Neural progenitor cell (in vitro differentiated cells): ENCODE measurements around the gene CPLX3.

ENCODE experiments used
- EZH2 ChIP-seq: fragments of 200-600 bp; sonication (generic); IDR thresholded peaks from 2 replicates; pipeline ENCODE4 v1.6.1; 2017; ENCODE audit warnings: antibody characterized with exemption, mild to moderate bottlenecking, moderate library complexity
- EZH2phosphoT487 ChIP-seq: fragments of 200-600 bp; sonication (generic); IDR thresholded peaks from 2 replicates; pipeline ENCODE4 v1.6.1; 2017; ENCODE audit warnings: antibody characterized with exemption
- TF ChIP-seq, protein P1 (sequence below): fragments of 200-600 bp; sonication (generic); IDR thresholded peaks from 2 replicates; pipeline ENCODE4 v1.5.1; 2017; ENCODE audit warnings: antibody characterized with exemption, mild to moderate bottlenecking

DNA sequence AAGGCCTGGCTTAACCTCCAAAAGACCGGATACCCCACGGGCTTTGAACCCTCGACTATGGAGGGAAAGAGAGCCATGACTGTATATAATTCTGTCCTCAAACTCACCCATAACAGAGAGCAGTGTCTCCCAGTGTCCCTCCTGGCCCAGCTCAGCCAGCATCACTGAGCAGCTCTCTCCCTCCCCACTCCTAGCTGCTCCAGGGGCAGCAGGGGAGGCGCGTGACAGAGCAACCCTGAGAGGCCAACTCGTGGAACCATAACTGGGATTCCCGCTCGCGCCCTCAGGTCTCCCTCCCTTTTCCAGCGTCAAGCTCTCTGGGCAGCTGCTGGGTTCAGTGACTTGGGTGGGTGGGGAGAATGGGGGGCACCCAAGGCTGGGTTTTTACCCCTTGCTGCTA, 561 bp upstream of the CPLX3 start:
- TF ChIP-seq, protein P1, sequence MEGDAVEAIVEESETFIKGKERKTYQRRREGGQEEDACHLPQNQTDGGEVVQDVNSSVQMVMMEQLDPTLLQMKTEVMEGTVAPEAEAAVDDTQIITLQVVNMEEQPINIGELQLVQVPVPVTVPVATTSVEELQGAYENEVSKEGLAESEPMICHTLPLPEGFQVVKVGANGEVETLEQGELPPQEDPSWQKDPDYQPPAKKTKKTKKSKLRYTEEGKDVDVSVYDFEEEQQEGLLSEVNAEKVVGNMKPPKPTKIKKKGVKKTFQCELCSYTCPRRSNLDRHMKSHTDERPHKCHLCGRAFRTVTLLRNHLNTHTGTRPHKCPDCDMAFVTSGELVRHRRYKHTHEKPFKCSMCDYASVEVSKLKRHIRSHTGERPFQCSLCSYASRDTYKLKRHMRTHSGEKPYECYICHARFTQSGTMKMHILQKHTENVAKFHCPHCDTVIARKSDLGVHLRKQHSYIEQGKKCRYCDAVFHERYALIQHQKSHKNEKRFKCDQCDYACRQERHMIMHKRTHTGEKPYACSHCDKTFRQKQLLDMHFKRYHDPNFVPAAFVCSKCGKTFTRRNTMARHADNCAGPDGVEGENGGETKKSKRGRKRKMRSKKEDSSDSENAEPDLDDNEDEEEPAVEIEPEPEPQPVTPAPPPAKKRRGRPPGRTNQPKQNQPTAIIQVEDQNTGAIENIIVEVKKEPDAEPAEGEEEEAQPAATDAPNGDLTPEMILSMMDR = no peak
- TF ChIP-seq EZH2 (no peak), EZH2phosphoT487 (no peak)
